ENCODE results near the gene NUBP2.

- TF ChIP-seq, protein P1, sequence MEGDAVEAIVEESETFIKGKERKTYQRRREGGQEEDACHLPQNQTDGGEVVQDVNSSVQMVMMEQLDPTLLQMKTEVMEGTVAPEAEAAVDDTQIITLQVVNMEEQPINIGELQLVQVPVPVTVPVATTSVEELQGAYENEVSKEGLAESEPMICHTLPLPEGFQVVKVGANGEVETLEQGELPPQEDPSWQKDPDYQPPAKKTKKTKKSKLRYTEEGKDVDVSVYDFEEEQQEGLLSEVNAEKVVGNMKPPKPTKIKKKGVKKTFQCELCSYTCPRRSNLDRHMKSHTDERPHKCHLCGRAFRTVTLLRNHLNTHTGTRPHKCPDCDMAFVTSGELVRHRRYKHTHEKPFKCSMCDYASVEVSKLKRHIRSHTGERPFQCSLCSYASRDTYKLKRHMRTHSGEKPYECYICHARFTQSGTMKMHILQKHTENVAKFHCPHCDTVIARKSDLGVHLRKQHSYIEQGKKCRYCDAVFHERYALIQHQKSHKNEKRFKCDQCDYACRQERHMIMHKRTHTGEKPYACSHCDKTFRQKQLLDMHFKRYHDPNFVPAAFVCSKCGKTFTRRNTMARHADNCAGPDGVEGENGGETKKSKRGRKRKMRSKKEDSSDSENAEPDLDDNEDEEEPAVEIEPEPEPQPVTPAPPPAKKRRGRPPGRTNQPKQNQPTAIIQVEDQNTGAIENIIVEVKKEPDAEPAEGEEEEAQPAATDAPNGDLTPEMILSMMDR (conservative IDR thresholded peaks at IDR 0.05; ENCODE audit: low read depth, low read length): no peak
- no peak for TF ChIP-seq EZH2 (IDR thresholded peaks at IDR 0.05; ENCODE audit: borderline replicate concordance, low read depth, low read length, poor library complexity, severe bottlenecking)
Observed at GRCh38 chr16:1825864-1826690, 43.3 kb downstream of the NUBP2 start.
